Fibroblast of villous mesenchyme (primary cell): Measurements from ENCODE around the gene ZFP36. TPM values are rescaled to one million over a fixed set of nuclear protein-coding genes. Genes with fewer than 3 reads are reported as not detected.
"Not testable (repeated sequence)": the region's sequence is repeated elsewhere in the genome, so short reads cannot be mapped to it uniquely, and the experiment has no call there.

Source experiments
- DNase-seq: peaks from one replicate; pipeline ENCODE4 v3.0.0-alpha.2; 2010; ENCODE audit warnings: low read depth
- H3K4me3 ChIP-seq: 2 replicates; pipeline ENCODE4 v1.5.1; 2011; ENCODE audit warnings: low read depth, mild to moderate bottlenecking, low read length
- total RNA-seq: library from RNA; depleted of rRNA; stranded (reverse); fragments of >200 nt; gene quantifications from 2 replicates; pipeline ENCODE4 v1.2.3, GENCODE V29; 2012
- TF ChIP-seq, protein P1 (sequence below): IDR thresholded peaks from 2 replicates; pipeline ENCODE4 v1.5.1; 2012; ENCODE audit warnings: low read depth, mild to moderate bottlenecking, low read length; ENCODE audit not compliant: insufficient read depth

Gene ZFP36
- total RNA-seq, 1 donor: 8.6 TPM

DNA sequence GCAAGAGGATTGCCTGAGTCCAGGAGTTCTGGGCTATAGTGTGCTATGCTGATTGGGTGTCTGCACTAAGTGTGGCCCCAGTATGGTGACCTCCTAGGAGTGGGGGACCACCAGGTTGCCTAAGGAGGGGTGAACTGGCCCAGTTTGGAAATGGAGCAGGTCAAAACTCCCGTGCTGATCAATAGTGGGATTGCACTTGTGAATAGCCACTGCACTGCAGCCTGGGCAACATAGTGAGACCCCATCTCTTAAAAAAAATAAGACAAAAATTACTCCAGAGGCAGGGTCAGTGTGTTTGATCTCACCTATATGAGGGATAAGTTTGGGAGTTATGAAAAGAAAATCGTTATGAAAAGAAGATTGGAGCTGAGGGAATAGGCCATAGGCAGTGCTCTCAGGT, 37.4 kb upstream of the ZFP36 start:
- TF ChIP-seq, protein P1, sequence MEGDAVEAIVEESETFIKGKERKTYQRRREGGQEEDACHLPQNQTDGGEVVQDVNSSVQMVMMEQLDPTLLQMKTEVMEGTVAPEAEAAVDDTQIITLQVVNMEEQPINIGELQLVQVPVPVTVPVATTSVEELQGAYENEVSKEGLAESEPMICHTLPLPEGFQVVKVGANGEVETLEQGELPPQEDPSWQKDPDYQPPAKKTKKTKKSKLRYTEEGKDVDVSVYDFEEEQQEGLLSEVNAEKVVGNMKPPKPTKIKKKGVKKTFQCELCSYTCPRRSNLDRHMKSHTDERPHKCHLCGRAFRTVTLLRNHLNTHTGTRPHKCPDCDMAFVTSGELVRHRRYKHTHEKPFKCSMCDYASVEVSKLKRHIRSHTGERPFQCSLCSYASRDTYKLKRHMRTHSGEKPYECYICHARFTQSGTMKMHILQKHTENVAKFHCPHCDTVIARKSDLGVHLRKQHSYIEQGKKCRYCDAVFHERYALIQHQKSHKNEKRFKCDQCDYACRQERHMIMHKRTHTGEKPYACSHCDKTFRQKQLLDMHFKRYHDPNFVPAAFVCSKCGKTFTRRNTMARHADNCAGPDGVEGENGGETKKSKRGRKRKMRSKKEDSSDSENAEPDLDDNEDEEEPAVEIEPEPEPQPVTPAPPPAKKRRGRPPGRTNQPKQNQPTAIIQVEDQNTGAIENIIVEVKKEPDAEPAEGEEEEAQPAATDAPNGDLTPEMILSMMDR: no peak
- H3K4me3 ChIP-seq: no peak overlapping the region
- DNase-seq: no peak

DNA sequence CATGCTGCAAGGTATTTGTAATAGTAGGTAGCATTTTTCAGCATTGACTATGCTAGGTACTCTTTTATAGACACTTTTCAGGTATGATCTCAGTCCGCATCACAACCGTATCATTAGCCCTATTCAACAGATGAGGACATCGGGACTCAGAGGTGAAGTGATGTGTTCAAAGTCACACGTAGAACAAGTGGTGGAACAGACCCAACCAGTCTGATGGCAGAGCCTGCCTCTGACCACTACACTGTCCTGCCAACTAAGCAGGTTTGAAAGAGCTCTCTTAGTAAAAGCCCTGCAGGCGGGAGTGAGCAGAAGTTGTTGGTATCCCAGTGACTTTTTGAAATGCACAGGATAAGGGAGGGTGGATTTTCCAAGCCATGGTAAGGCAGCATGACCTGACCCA, 35.9 kb upstream of the ZFP36 start:
- no peak for DNase-seq
- TF ChIP-seq, protein P1: no peak
- no peak overlapping the region for H3K4me3 ChIP-seq

DNA sequence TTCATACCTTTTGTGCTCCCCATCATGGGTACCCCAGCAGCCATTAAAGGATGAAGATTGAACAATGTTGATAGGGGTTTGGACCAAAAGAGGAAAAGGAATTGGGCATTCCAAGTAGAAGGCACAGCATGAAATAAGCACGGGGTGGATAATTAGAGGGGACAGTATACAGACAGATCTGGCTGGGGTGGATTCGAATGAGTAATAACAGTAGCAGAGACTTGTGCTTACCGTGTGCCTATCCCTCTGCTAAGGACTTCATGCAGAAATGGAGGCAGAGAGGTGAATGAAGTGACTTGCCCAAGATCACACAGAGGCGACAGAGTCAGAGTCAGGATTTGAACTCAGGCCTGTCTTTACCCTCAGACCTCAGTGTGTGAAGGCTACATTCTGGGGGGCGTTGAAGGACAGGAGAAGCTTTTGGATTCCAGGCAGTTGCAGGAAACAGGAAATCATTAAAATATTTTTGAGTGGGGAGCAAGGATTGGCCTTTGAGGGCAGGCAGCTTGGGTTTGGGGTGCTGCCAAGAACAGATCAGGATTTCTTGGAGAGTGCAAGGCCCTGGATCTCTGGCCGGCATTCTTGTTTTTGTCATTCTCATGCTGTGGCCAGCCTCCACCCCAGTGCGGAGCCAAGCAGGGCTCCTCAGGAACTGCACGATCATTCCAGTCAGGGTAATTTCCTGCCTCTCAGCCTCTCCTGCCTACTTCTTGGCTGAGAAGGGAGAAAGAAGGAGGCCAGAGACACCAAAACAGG, 34.4 kb upstream of the ZFP36 start:
- TF ChIP-seq, protein P1: no peak
- H3K4me3 ChIP-seq: no peak overlapping the region
- DNase-seq: peak; percentile 93

DNA sequence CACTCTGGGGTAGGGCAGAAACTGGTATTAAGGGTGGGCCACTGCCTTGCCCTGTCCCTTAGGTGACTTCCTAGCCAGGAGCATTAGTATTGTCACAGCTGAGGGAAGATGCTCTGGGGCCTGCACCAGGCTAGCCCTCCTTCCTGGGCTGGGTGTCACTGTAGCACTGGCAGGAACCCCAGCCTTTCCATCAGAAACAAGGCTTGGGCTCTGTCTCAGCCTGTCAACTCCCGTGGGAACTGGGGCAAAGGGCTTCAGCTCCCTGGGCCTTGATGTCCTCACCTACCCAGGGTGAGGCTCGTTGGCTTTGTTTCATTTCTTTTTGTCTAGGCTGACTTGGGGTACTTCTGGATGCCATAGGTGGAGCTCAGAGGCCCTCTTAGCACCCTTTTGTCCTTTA, 33.7 kb upstream of the ZFP36 start:
- TF ChIP-seq, protein P1: no peak
- DNase-seq: peak; percentile 53
- H3K4me3 ChIP-seq: no peak overlapping the region

- TF ChIP-seq, protein P1: no peak
- H3K4me3 ChIP-seq: no peak overlapping the region
- no peak for DNase-seq
Observed at GRCh38 chr19:39375929-39376328, 30.7 kb upstream of the ZFP36 start.

DNA sequence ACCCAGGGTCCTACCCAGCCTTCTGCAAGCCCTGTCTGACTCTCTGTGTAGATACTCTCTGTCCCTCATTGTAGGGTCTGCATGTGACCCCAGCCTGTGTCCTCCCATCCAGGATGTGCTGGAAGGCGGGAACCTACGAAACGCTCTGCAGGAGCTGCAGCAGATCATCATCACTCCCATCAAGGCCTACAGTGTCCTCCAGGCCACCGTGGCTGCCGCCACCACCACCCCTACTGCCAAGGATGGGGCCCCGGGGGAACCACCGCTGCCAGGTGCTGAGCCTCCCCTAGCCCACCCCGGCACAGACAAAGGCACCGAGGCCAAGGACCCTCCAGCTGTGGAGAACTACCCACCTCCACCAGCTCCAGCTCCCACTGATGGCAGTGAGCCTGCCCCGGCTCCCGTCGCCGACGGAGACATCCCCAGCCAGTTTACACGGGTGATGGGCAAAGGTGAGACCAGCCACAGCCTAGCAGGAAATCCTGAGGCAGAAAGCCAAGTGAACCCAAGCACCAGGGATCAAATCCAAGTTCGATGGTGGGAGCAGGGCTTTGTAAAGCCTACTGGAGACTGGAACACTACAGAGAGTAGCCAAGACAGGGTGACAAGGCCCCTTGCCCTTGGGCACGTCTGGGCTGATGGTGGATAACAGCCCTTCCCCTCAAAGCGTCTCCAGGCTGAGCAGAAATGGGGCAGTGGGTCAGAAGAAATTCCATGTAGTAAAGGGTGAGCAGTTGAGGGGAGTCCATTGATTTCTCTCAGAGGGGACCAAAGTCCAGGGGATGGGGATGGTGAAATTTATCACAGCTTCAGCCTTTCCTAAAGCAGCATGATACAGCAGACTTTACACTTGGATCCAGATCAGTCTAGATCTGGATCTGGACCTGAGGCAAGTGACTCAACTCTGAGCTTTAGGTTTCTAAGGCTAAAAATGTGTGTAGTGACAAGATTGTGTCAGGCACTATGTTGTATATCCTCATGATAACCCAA, 29.0 kb upstream of the ZFP36 start:
- no peak for DNase-seq
- TF ChIP-seq, protein P1: no peak
- H3K4me3 ChIP-seq: no peak overlapping the region

DNA sequence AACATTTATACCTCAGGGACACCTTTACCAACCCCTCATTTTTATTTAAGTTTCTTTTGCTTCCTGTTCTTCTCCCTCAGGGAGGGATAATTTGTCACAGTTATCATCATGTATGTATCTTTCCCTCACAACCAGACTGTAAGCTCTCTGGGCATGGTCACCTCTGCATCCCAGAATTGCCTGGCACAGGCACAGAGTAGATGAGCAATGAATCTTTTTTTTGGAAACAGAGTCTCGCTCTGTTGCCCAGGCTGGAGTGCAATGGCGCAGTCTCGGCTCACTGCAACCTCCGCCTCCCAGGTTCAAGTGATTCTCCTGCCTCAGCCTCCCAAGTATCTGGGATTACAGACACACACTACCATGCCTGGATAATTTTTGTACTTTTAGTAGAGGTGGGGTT, 27.3 kb upstream of the ZFP36 start:
- H3K4me3 ChIP-seq, DNase-seq: not testable (repeated sequence)
